Measurements from ENCODE around the gene TBC1D12.
"Not testable (repeated sequence)": the region's sequence is repeated elsewhere in the genome, so short reads cannot be mapped to it uniquely, and the experiment has no call there.

DNA sequence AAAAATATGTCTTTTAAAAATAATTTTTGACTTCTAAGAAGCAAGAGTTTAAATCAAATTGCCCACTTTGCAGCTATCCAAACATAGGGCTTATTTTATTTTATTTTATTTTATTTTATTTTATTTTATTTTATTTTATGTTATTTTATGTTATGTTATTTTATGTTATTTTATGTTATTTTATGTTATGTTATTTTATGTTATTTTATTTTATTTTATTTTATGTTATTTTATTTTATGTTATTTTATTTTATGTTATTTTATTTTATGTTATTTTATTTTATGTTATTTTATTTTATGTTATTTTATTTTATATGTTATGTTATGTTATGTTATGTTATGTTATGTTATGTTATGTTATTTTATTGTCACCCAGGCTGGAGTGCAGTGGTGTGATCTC lies 129.2 kb downstream of the TBC1D12 start:
- TF ChIP-seq, protein P1, sequence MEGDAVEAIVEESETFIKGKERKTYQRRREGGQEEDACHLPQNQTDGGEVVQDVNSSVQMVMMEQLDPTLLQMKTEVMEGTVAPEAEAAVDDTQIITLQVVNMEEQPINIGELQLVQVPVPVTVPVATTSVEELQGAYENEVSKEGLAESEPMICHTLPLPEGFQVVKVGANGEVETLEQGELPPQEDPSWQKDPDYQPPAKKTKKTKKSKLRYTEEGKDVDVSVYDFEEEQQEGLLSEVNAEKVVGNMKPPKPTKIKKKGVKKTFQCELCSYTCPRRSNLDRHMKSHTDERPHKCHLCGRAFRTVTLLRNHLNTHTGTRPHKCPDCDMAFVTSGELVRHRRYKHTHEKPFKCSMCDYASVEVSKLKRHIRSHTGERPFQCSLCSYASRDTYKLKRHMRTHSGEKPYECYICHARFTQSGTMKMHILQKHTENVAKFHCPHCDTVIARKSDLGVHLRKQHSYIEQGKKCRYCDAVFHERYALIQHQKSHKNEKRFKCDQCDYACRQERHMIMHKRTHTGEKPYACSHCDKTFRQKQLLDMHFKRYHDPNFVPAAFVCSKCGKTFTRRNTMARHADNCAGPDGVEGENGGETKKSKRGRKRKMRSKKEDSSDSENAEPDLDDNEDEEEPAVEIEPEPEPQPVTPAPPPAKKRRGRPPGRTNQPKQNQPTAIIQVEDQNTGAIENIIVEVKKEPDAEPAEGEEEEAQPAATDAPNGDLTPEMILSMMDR (IDR thresholded peaks at IDR 0.05), result not testable (repeated sequence)
- not testable (repeated sequence) for TF ChIP-seq POLR2A (IDR thresholded peaks at IDR 0.05)

Measured in prostate gland (tissue), 2 donors.